Caco-2 (cell line): Measurements from ENCODE around the gene ST3GAL2. TPM values are rescaled to one million over a fixed set of nuclear protein-coding genes. Genes with fewer than 3 reads are reported as not detected.

ENCODE experiments used
- BruUV-seq: library from RNA; stranded (reverse); fragments of 400-500 nt; replicated peaks from 2 replicates; lab custom pipeline; 2021; lab: Mats Ljungman, UMichigan
- CTCF ChIA-PET: fragments of 300-600 bp; sonication (Branson Sonifier 250); formaldehyde crosslinking; loops from one replicate; lab custom pipeline; 2022; ENCODE audit warnings: antibody characterized with exemption; lab: Charles Lee
- POLR2A ChIA-PET: fragments of 300-600 bp; sonication (Branson Sonifier 250); formaldehyde crosslinking; loops from one replicate; lab custom pipeline; 2022; ENCODE audit warnings: antibody characterized with exemption; lab: Charles Lee
- DNase-seq, 2 experiments: peaks; one replicate each; pipeline versions ENCODE4 v3.0.0 to v3.0.0-alpha.2; 2020 to 2022
- H3K27me3 ChIP-seq: replicated peaks from 2 replicates; pipeline ENCODE4 v1.6.0; 2011; ENCODE audit warnings: low read length; ENCODE audit not compliant: control insufficient read depth, insufficient read depth
- H3K36me3 ChIP-seq: 2 replicates; pipeline ENCODE4 v1.5.1; 2011; ENCODE audit warnings: low read length; ENCODE audit not compliant: control insufficient read depth, insufficient read depth
- H3K4me1 ChIP-seq: fragments of 250-450 bp; sonication (Bioruptor Pico); 2 replicates; pipeline ENCODE4 v1.5.1; 2020; ENCODE audit warnings: mild to moderate bottlenecking
- H3K4me3 ChIP-seq: 2 replicates; pipeline ENCODE4 v1.5.1; 2011; ENCODE audit warnings: low read depth, mild to moderate bottlenecking, control low read depth, low read length
- H3K9me3 ChIP-seq: fragments of 250-450 bp; sonication (Bioruptor Pico); 2 replicates; pipeline ENCODE4 v1.5.1; 2020; ENCODE audit warnings: mild to moderate bottlenecking, moderate library complexity
- H3K27ac Mint-ChIP-seq: one replicate; pipeline ENCODE4 v1.8.0; 2022; ENCODE audit warnings: mixed read lengths; ENCODE audit not compliant: unreplicated experiment
- H3K27me3 Mint-ChIP-seq: one replicate; pipeline ENCODE4 v1.8.0; 2022; ENCODE audit warnings: mixed read lengths; ENCODE audit not compliant: insufficient read depth, unreplicated experiment
- H3K36me3 Mint-ChIP-seq: one replicate; pipeline ENCODE4 v1.8.0; 2022; ENCODE audit warnings: mild to moderate bottlenecking, mixed read lengths; ENCODE audit not compliant: insufficient read depth, unreplicated experiment
- H3K4me1 Mint-ChIP-seq: one replicate; pipeline ENCODE4 v1.8.0; 2022; ENCODE audit warnings: low read depth, mixed read lengths; ENCODE audit not compliant: unreplicated experiment
- H3K4me3 Mint-ChIP-seq: one replicate; pipeline ENCODE4 v1.8.0; 2022; ENCODE audit warnings: mild to moderate bottlenecking, moderate library complexity, mixed read lengths; ENCODE audit not compliant: unreplicated experiment
- H3K9me3 Mint-ChIP-seq: one replicate; pipeline ENCODE4 v1.8.0; 2022; ENCODE audit warnings: mixed read lengths; ENCODE audit not compliant: unreplicated experiment
- CTCF ChIP-seq, 2 experiments: fragments of 200-600 bp in 1 of 2; IDR thresholded peaks; 1 replicate in 1 of 2; 2 replicates in 1 of 2; pipeline versions ENCODE4 v1.5.1 to v1.8.0; 2011 to 2022; ENCODE audit warnings: antibody characterized with exemption in 1 of 2, control low read depth in 1 of 2, inconsistent platforms in 1 of 2, low read depth in 1 of 2, low read length in 1 of 2, mild to moderate bottlenecking in 1 of 2, moderate library complexity in 1 of 2; ENCODE audit not compliant: insufficient read depth in 1 of 2, severe bottlenecking in 1 of 2, unreplicated experiment in 1 of 2
- intact Hi-C: fragments of 100-400 bp; cut with micrococcal nuclease; formaldehyde crosslinking; loops from one replicate; pipeline ENCODE4 v1.10.0; 2022; ENCODE audit not compliant: unreplicated experiment
- total RNA-seq: library from RNA; stranded (reverse); gene quantifications from 2 replicates; pipeline ENCODE4 v1.2.3, GENCODE V29; 2022

The ST3GAL2 gene
- total RNA-seq, 1 experiment from 2014 or later = 31.1 TPM

- Histone ChIP-seq H3K36me3 (peaks cover 9% of the 10 kb centered on the region), H3K27me3 (no peaks in the 10 kb centered on the region), H3K4me1 (no peaks in the 10 kb centered on the region), H3K4me3 (no peak overlapping the region), H3K9me3 (no peaks in the 10 kb centered on the region)
- Mint-ChIP-seq H3K4me1 (no peaks in the 10 kb centered on the region), H3K36me3 (peaks cover 85% of the 10 kb centered on the region), H3K27ac (no peak overlapping the region), H3K27me3 (no peaks in the 10 kb centered on the region), H3K9me3 (no peaks in the 10 kb centered on the region), H3K4me3 (no peak overlapping the region)
- ChIA-PET CTCF (interaction anchor here (0.7 to 1.2 kb wide), 2 partner anchors 10 to 45 kb away, joined by 3 to 6 read pairs; no protein-coding TSS in a partner anchor), POLR2A (interaction anchor here (0.6 to 1.0 kb wide), 2 partner anchors 12 to 37 kb away, joined by 6 read pairs; no protein-coding TSS in a partner anchor)
- no peak for DNase-seq
- TF ChIP-seq CTCF (IDR thresholded peaks at IDR 0.05; ENCODE audit: insufficient read depth in 1 of 2, low read depth in 1 of 2, low read length in 1 of 2, severe bottlenecking in 1 of 2, unreplicated experiment in 1 of 2) = no peak
- BruUV-seq = no TSS peak
- intact Hi-C loops = no loop called here
Measured at GRCh38 chr16:70359552-70359951, 79.3 kb downstream of the ST3GAL2 start.

DNA sequence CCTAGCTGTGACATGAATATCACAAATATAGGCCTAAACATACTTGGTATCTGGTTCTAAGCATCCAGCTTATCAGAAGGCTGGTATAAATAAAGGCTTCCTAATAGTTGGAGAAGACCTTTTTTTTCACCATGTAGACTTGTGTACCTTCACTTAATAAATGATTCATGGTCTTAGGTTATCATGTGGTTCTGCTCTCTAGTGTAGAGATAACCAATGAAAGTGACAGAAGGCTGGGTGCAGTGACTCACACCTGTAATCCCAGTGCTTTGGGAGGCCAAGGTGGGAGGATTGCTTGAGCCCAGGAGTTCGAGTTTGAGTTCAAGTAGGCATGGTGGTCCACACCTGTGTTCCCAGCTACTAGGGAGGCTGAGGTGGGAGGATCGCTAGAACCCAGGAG is 89.1 kb downstream of the ST3GAL2 start:
- Mint-ChIP-seq H3K27me3 (no peaks in the 10 kb centered on the region), H3K27ac (no peak overlapping the region), H3K4me3 (no peak overlapping the region), H3K9me3 (no peaks in the 10 kb centered on the region), H3K4me1 (peaks cover 12% of the 10 kb centered on the region), H3K36me3 (peaks cover 72% of the 10 kb centered on the region)
- CTCF ChIA-PET = no interaction called here
- intact Hi-C loops = no loop called here
- Histone ChIP-seq H3K27me3 (no peaks in the 10 kb centered on the region), H3K9me3 (no peaks in the 10 kb centered on the region), H3K36me3 (no peaks in the 10 kb centered on the region; the same call in 1 of the 2 replicates), H3K4me1 (peaks cover 6% of the 10 kb centered on the region; the same call in 1 of the 2 replicates), H3K4me3 (no peak overlapping the region)
- POLR2A ChIA-PET = no interaction called here
- BruUV-seq = no TSS peak
- no peak for TF ChIP-seq CTCF (IDR thresholded peaks at IDR 0.05; ENCODE audit: insufficient read depth in 1 of 2, low read depth in 1 of 2, low read length in 1 of 2, severe bottlenecking in 1 of 2, unreplicated experiment in 1 of 2)
- DNase-seq = no peak

DNA sequence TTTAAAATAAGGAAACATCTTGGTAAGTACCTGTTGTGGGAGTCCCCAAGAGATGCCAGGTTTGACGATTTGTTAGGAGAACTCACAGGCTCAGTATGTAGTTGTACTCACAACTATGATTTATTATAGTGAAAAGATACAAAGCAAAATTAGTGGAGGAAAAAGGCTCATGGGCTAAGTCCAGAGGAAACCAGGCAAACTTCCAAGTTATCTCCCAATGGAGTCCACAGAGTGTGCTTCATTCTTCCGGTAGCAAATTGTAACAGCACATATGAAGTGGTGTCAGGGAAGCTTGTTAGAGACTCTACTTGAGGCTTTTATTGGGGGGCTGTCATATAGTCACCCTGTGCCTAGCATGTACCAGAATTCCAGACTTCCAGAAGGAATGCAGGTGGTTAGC is 89.9 kb downstream of the ST3GAL2 start:
- ChIA-PET CTCF (no interaction called here), POLR2A (no interaction called here)
- H3K4me3 Mint-ChIP-seq = no peak overlapping the region
- no peaks in the 10 kb centered on the region for H3K27me3 Mint-ChIP-seq
- H3K27me3 ChIP-seq = no peaks in the 10 kb centered on the region
- H3K9me3 ChIP-seq = no peaks in the 10 kb centered on the region
- peaks cover 12% of the 10 kb centered on the region for H3K4me1 Mint-ChIP-seq
- no TSS peak for BruUV-seq
- no peak for DNase-seq
- no peaks in the 10 kb centered on the region for H3K9me3 Mint-ChIP-seq
- peaks cover 64% of the 10 kb centered on the region for H3K36me3 Mint-ChIP-seq
- H3K27ac Mint-ChIP-seq = no peak overlapping the region
- no peak overlapping the region for H3K4me3 ChIP-seq
- H3K4me1 ChIP-seq = peaks cover 6% of the 10 kb centered on the region; the same call in 1 of the 2 replicates
- intact Hi-C loops = no loop called here
- TF ChIP-seq CTCF (IDR thresholded peaks at IDR 0.05; ENCODE audit: insufficient read depth in 1 of 2, low read depth in 1 of 2, low read length in 1 of 2, severe bottlenecking in 1 of 2, unreplicated experiment in 1 of 2) = no peak
- no peaks in the 10 kb centered on the region; the same call in 1 of the 2 replicates for H3K36me3 ChIP-seq
